ENCODE results near the gene RSPRY1.

The RSPRY1 gene

GRCh38 chr16:57185945-57186871 lies at the start of gene RSPRY1, which contains the start of gene PSME3IP1:
TSS of gene RSPRY1 (plus strand) at chr16:57186329. CDS start at chr16:57204659, 18,330 bp downstream.
TSS of gene PSME3IP1 (minus strand) at chr16:57186039. CDS start at chr16:57173854, 12,185 bp downstream.
- peak; percentile 99 for DNase-seq (ENCODE audit: low spot score)

- DNase-seq (ENCODE audit: low spot score) = no peak
These were observed 49.1 kb upstream of the RSPRY1 start for GRCh38 chr16:57137043-57137442.

GRCh38 chr16:57137566-57138273 lies 48.4 kb upstream of the RSPRY1 start:
- no peak for DNase-seq (ENCODE audit: low spot score)

- DNase-seq (ENCODE audit: low spot score) = no peak
These were observed 47.7 kb upstream of the RSPRY1 start for GRCh38 chr16:57138281-57138935.

GRCh38 chr16:57140931-57141668 lies 45.0 kb upstream of the RSPRY1 start:
- DNase-seq (ENCODE audit: low spot score) = no peak

GRCh38 chr16:57141822-57142631 lies 44.1 kb upstream of the RSPRY1 start:
- DNase-seq (ENCODE audit: low spot score) = no peak

GRCh38 chr16:57143149-57143921 lies 42.8 kb upstream of the RSPRY1 start:
- DNase-seq (ENCODE audit: low spot score) = no peak

GRCh38 chr16:57144027-57144426 lies 42.1 kb upstream of the RSPRY1 start:
- DNase-seq (ENCODE audit: low spot score) = no peak

GRCh38 chr16:57145046-57146021 lies 40.8 kb upstream of the RSPRY1 start:
- no peak for DNase-seq (ENCODE audit: low spot score)

- no peak for DNase-seq (ENCODE audit: low spot score)
These were observed 40.0 kb upstream of the RSPRY1 start for GRCh38 chr16:57146040-57146647.

GRCh38 chr16:57146735-57147134 lies 39.4 kb upstream of the RSPRY1 start:
- DNase-seq (ENCODE audit: low spot score) = no peak

GRCh38 chr16:57147381-57148221 lies 38.5 kb upstream of the RSPRY1 start:
- no peak for DNase-seq (ENCODE audit: low spot score)

- no peak for DNase-seq (ENCODE audit: low spot score)
These were observed 37.6 kb upstream of the RSPRY1 start for GRCh38 chr16:57148481-57148880.

- DNase-seq (ENCODE audit: low spot score) = no peak
These were observed 36.7 kb upstream of the RSPRY1 start for GRCh38 chr16:57149391-57149790.

GRCh38 chr16:57150682-57151330 lies 35.3 kb upstream of the RSPRY1 start:
- no peak for DNase-seq (ENCODE audit: low spot score)

GRCh38 chr16:57151369-57151768 lies 34.8 kb upstream of the RSPRY1 start:
- no peak for DNase-seq (ENCODE audit: low spot score)
